GM23338 (cell line): Measurements from ENCODE around the gene CACNA2D4. TPM values are rescaled to one million over a fixed set of nuclear protein-coding genes. Genes with fewer than 3 reads are reported as not detected.

Experiments used
- ATAC-seq: fragments of 200-7000 bp; cut with Tn5 transposase; 3 replicates; pipeline ENCODE4 v1.9.1; 2020
- DNase-seq: peaks from one replicate; pipeline ENCODE4 v3.0.0-alpha.2; 2015; ENCODE audit warnings: low spot score
- H2AFZ ChIP-seq: fragments of 200-600 bp; sonication (generic); 2 replicates; pipeline ENCODE4 v1.8.0; 2016; ENCODE audit warnings: antibody characterized with exemption, mild to moderate bottlenecking, moderate library complexity
- H3F3A ChIP-seq: fragments of 200-600 bp; sonication (generic); replicated peaks from 2 replicates; pipeline ENCODE4 v1.8.0; 2017; ENCODE audit warnings: antibody characterized with exemption, mixed run types, low read depth
- H3K27ac ChIP-seq: fragments of 200-600 bp; sonication (generic); 2 replicates; pipeline ENCODE4 v1.6.1; 2016; ENCODE audit warnings: low read depth
- H3K27me3 ChIP-seq: fragments of 200-600 bp; sonication (generic); 2 replicates; pipeline ENCODE4 v1.8.0; 2016; ENCODE audit warnings: mild to moderate bottlenecking, mixed run types, moderate library complexity; ENCODE audit not compliant: insufficient read depth
- H3K36me3 ChIP-seq: fragments of 200-600 bp; sonication (generic); 2 replicates; pipeline ENCODE4 v1.8.0; 2016; ENCODE audit warnings: mild to moderate bottlenecking; ENCODE audit not compliant: insufficient read depth
- H3K4me1 ChIP-seq: fragments of 200-600 bp; sonication (generic); 2 replicates; pipeline ENCODE4 v1.8.0; 2016; ENCODE audit warnings: mild to moderate bottlenecking, moderate library complexity; ENCODE audit not compliant: insufficient read depth
- H3K4me2 ChIP-seq: fragments of 200-600 bp; sonication (generic); 2 replicates; pipeline ENCODE4 v1.7.1; 2017; ENCODE audit warnings: mixed run types
- H3K4me3 ChIP-seq: fragments of 200-600 bp; sonication (generic); 2 replicates; pipeline ENCODE4 v1.6.1; 2016; ENCODE audit warnings: mixed run types
- H3K79me2 ChIP-seq: fragments of 200-600 bp; sonication (generic); replicated peaks from 2 replicates; pipeline ENCODE4 v1.8.0; 2017; ENCODE audit warnings: mild to moderate bottlenecking; ENCODE audit not compliant: insufficient read depth
- H3K9me2 ChIP-seq: fragments of 200-600 bp; sonication (generic); 2 replicates; pipeline ENCODE4 v1.8.0; 2017; ENCODE audit not compliant: insufficient read depth
- H4K20me1 ChIP-seq: fragments of 200-600 bp; sonication (generic); replicated peaks from 2 replicates; pipeline ENCODE4 v1.8.0; 2017; ENCODE audit warnings: mild to moderate bottlenecking; ENCODE audit not compliant: insufficient read depth
- H3K27ac Mint-ChIP-seq: 2 replicates; pipeline ENCODE4 v1.8.0; 2020; ENCODE audit warnings: inconsistent platforms, mild to moderate bottlenecking, moderate library complexity, mixed read lengths
- H3K27me3 Mint-ChIP-seq: 3 replicates; pipeline ENCODE4 v1.8.0; 2022; ENCODE audit warnings: low read depth, mild to moderate bottlenecking, moderate library complexity, mixed read lengths, inconsistent platforms; ENCODE audit not compliant: insufficient read depth, poor library complexity
- H3K36me3 Mint-ChIP-seq: 3 replicates; pipeline ENCODE4 v1.8.0; 2021; ENCODE audit warnings: low read depth, mild to moderate bottlenecking, inconsistent platforms, moderate library complexity, mixed read lengths
- H3K4me1 Mint-ChIP-seq: 3 replicates; pipeline ENCODE4 v1.8.0; 2020; ENCODE audit warnings: mild to moderate bottlenecking, inconsistent platforms, mixed read lengths
- H3K4me3 Mint-ChIP-seq: 3 replicates; pipeline ENCODE4 v1.8.0; 2021; ENCODE audit warnings: moderate library complexity, mild to moderate bottlenecking, inconsistent platforms, mixed read lengths
- H3K9me3 Mint-ChIP-seq: 3 replicates; pipeline ENCODE4 v1.8.0; 2020; ENCODE audit warnings: moderate library complexity, mild to moderate bottlenecking, inconsistent platforms, mixed read lengths
- CREB1 ChIP-seq: fragments of 250-450 bp; sonication (Bioruptor Pico); IDR thresholded peaks from 2 replicates; pipeline ENCODE4 v1.5.0; 2020; ENCODE audit warnings: low read depth, mild to moderate bottlenecking, moderate library complexity
- EZH2 ChIP-seq: fragments of 200-600 bp; sonication (generic); IDR thresholded peaks from one replicate; pipeline ENCODE4 v1.8.0; 2017; ENCODE audit warnings: antibody characterized with exemption, mild to moderate bottlenecking, low read depth; ENCODE audit not compliant: unreplicated experiment
- EZH2phosphoT487 ChIP-seq: fragments of 200-600 bp; sonication (generic); IDR thresholded peaks from one replicate; pipeline ENCODE4 v1.8.1; 2018; ENCODE audit warnings: antibody characterized with exemption; ENCODE audit not compliant: unreplicated experiment
- JUNB ChIP-seq: IDR thresholded peaks from one replicate; pipeline ENCODE4 v1.6.1; 2016; ENCODE audit warnings: antibody characterized with exemption; ENCODE audit not compliant: unreplicated experiment
- NANOG ChIP-seq: IDR thresholded peaks from 2 replicates; pipeline ENCODE4 v1.6.1; 2016; ENCODE audit warnings: antibody characterized with exemption, borderline replicate concordance
- REST ChIP-seq: IDR thresholded peaks from one replicate; pipeline ENCODE4 v1.6.1; 2018; ENCODE audit warnings: antibody characterized with exemption; ENCODE audit not compliant: unreplicated experiment
- STAT1 ChIP-seq: IDR thresholded peaks from one replicate; pipeline ENCODE4 v1.6.1; 2016; ENCODE audit warnings: antibody characterized with exemption; ENCODE audit not compliant: unreplicated experiment
- ZNF114 ChIP-seq: fragments of 250-450 bp; sonication (Bioruptor Pico); IDR thresholded peaks from 2 replicates; pipeline ENCODE4 v1.5.0; 2020; ENCODE audit warnings: mild to moderate bottlenecking, moderate library complexity
- ZNF331 ChIP-seq: fragments of 250-450 bp; sonication (Bioruptor Pico); IDR thresholded peaks from 2 replicates; pipeline ENCODE4 v1.5.0; 2020; ENCODE audit warnings: low read depth, mild to moderate bottlenecking, moderate library complexity
- ZNF462 ChIP-seq: fragments of 250-450 bp; sonication (Bioruptor Pico); IDR thresholded peaks from 2 replicates; pipeline ENCODE4 v1.5.0; 2020; ENCODE audit warnings: mild to moderate bottlenecking, moderate library complexity
- polyA plus RNA-seq: library from polyadenylated mRNA; unstranded; fragments of >200 nt; fragmentation: Nextera tagmentation; extraction: Ambion mirVana; gene quantifications from 2 replicates; pipeline ENCODE4 v1.2.1, GENCODE V29; 2016
- total RNA-seq: library from RNA; depleted of rRNA; stranded (reverse); fragments of >200 nt; shearing (Covaris generic); gene quantifications from 2 replicates; pipeline ENCODE4 v1.2.3, GENCODE V29; 2014

Gene CACNA2D4
- total and polyA plus RNA-seq, 2 experiments from 2014 or later, result 0.07 to 0.24 TPM

DNA sequence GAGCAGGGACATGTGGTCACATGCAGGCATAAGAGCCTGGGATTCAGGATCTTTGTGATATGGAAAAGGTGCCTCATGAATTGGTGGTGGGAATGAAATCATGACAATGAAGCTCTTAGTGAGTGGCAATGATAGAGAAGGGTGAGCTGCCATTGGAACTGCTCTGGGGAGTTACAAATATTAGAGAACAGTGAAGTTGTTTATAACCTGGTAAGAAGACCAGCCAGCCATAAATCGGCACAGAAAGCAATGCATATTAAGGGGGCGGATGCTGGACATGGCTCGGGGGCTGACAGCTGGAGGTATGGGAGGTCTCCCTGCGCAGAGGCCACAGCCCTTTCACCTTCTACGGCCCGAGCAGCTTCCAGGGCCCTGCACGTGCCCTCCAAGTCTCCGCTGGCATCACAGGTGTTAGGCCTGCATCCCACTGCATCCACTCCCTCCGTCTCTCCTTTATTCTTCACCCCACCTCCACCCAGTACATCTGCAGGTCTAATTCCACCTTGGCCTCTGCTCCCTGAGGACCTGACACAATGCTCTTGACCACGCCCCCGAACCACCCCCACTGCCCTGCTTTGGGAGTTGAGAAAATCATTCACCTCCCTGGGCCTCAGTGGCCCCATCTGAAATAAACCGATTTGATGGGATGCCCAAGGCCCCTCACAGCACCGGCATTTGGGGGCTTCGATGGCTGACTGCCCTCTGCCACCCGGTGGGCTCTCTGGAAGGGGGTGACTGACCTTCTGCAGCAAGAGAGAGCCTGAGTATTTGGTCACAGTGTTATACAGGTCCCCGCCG, 4.1 kb downstream of the CACNA2D4 start:
- no peaks in the 10 kb centered on the region for H4K20me1 ChIP-seq
- H2AFZ ChIP-seq, result no peak overlapping the region
- H3K4me1 ChIP-seq, result no peaks in the 10 kb centered on the region
- no peak for TF ChIP-seq ZNF114 (CRISPR knock-in tag)
- no peak for TF ChIP-seq JUNB
- TF ChIP-seq REST, result no peak
- TF ChIP-seq EZH2phosphoT487, result no peak
- no peak for TF ChIP-seq EZH2
- TF ChIP-seq CREB1 (CRISPR knock-in tag), result no peak
- no peaks in the 10 kb centered on the region for H3K27me3 ChIP-seq
- Mint-ChIP-seq H3K4me1 (peaks cover 15% of the 10 kb centered on the region), H3K4me3 (no peak overlapping the region), H3K27me3 (peaks cover 11% of the 10 kb centered on the region), H3K36me3 (no peaks in the 10 kb centered on the region), H3K27ac (no peak overlapping the region), H3K9me3 (no peaks in the 10 kb centered on the region; the same call in 2 of the 3 replicates)
- no peaks in the 10 kb centered on the region for H3K79me2 ChIP-seq
- H3F3A ChIP-seq, result no peaks in the 10 kb centered on the region
- H3K27ac ChIP-seq, result no peak overlapping the region
- ATAC-seq (no peak), DNase-seq (no peak)
- no peaks in the 10 kb centered on the region for H3K9me2 ChIP-seq
- no peaks in the 10 kb centered on the region for H3K36me3 ChIP-seq
- H3K4me3 ChIP-seq, result no peak overlapping the region
- no peak overlapping the region for H3K4me2 ChIP-seq

DNA sequence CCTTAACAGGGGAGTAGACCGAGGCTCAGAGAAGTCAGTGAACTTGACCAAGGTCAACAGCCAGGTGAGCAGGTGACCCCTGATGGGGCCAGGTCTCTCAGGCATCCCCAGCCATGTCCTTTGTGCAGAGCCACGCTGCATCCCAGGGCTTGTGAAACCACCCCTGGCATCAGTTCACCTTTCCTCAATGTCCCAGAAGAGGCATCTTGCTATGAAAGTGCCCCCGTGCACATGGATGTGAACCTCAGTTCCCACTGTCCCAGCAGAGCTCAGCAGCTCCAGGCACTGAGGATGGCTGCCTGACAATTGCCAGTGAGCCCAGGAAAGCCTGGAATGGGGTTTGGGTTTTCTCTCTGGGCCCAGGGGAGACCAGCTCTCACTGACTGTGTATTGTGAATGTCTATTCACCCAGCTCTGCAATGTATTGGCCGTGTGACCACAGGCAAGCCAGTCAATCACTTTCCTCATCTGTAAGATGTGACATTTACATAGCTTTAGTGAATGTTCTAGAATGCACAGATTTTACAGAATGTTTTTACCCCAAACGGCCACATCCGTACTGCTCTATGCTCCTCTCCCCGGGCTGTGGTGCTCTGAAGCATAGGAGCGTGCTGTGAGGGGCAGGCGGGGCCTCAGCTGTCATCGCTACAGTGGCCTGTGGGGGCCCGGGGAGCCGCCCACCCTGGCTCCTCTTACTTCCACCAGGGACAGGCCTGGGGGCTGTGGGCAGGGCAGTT, 4.9 kb downstream of the CACNA2D4 start:
- Histone ChIP-seq H3K4me1 (no peaks in the 10 kb centered on the region), H3K27me3 (no peaks in the 10 kb centered on the region), H3K4me3 (no peak overlapping the region), H3K9me2 (no peaks in the 10 kb centered on the region), H3K27ac (no peak overlapping the region), H3K79me2 (no peaks in the 10 kb centered on the region), H3K36me3 (no peaks in the 10 kb centered on the region), H3K4me2 (no peak overlapping the region), H2AFZ (no peak overlapping the region), H3F3A (no peaks in the 10 kb centered on the region), H4K20me1 (no peaks in the 10 kb centered on the region)
- H3K27me3 Mint-ChIP-seq, result peaks cover 12% of the 10 kb centered on the region
- no peak overlapping the region for H3K27ac Mint-ChIP-seq
- H3K36me3 Mint-ChIP-seq, result no peaks in the 10 kb centered on the region
- no peaks in the 10 kb centered on the region; the same call in 2 of the 3 replicates for H3K9me3 Mint-ChIP-seq
- DNase-seq (no peak), ATAC-seq (peak; percentile 12; the same call in 2 of the 3 replicates)
- H3K4me1 Mint-ChIP-seq, result peaks cover 11% of the 10 kb centered on the region
- H3K4me3 Mint-ChIP-seq, result no peak overlapping the region
- TF ChIP-seq NANOG, result no peak
- TF ChIP-seq ZNF462, result no peak
- TF ChIP-seq EZH2, result no peak
- TF ChIP-seq ZNF331 (CRISPR knock-in tag), result no peak
- TF ChIP-seq STAT1, result no peak
